Measurements from ENCODE around the gene PDE10A. TPM values are rescaled to one million over a fixed set of nuclear protein-coding genes. Genes with fewer than 3 reads are reported as not detected.

Gene PDE10A
- total and polyA plus RNA-seq, 2 of the 13 experiments (the other 11 are each of a cell fraction or from before 2014, with no cell fraction given) = not detected

GRCh38 chr6:165618241-165618640, 44.8 kb downstream of the PDE10A start (continued):
- TF ChIP-seq ZGPAT (CRISPR knock-in tag; IDR thresholded peaks at IDR 0.05) (no peak), ZNF329 (CRISPR knock-in tag; IDR thresholded peaks at IDR 0.05; ENCODE audit: low read depth) (no peak), ZNF782 (CRISPR knock-in tag; IDR thresholded peaks at IDR 0.05; ENCODE audit: borderline replicate concordance) (no peak), ZNF670 (CRISPR knock-in tag; IDR thresholded peaks at IDR 0.05; ENCODE audit: borderline replicate concordance) (no peak), MED13 (CRISPR knock-in tag; IDR thresholded peaks at IDR 0.05) (no peak), SNAI1 (CRISPR knock-in tag; IDR thresholded peaks at IDR 0.05; ENCODE audit: borderline replicate concordance) (no peak), ZNF883 (CRISPR knock-in tag; IDR thresholded peaks at IDR 0.05; ENCODE audit: not compliant biosample characterization) (no peak), NFKB2 (CRISPR knock-in tag; IDR thresholded peaks at IDR 0.05; ENCODE audit: borderline replicate concordance) (no peak), HNRNPLL (IDR thresholded peaks at IDR 0.05; ENCODE audit: low read depth, low read length, poor library complexity, severe bottlenecking) (no peak), KLF15 (CRISPR knock-in tag; IDR thresholded peaks at IDR 0.05; ENCODE audit: borderline replicate concordance) (no peak), MED1 (CRISPR knock-in tag; IDR thresholded peaks at IDR 0.05) (no peak)

- ChIA-PET CTCF (ENCODE audit: low intra/inter-chr PET ratio, low total read pairs) (no interaction called here), POLR2A (no interaction called here)
- FAIRE-seq (no peak), DNase-seq (ENCODE audit: low spot score) (no peak), ATAC-seq (no peak)
- no peak overlapping the region for H3K27ac ChIP-seq (ENCODE audit: extremely low read length, insufficient read depth, low read length)
- no peak overlapping the region for H2AFZ ChIP-seq (ENCODE audit: low read length)
- H4K20me1 ChIP-seq (ENCODE audit: insufficient read depth, low read length) = no peaks in the 10 kb centered on the region
- H3K9ac ChIP-seq (ENCODE audit: insufficient read depth, low read depth, low read length) = no peak overlapping the region
- no peaks in the 10 kb centered on the region; a peak in 1 of 5 replicates for H3K27me3 ChIP-seq (ENCODE audit: control insufficient read depth in 1 of 2, insufficient read depth in 2 of 2, low read length in 2 of 2)
- H3K4me3 ChIP-seq (replicated peaks in 1 of 3; ENCODE audit: insufficient read depth in 1 of 3, low read depth in 2 of 3, low read length in 3 of 3) = no peak overlapping the region
- in situ Hi-C loops (cut with HindIII; ENCODE audit: extremely low pct_ligation_motif_present, low pct_unique_long_range_greater_than_20kb) (no loop called here), intact Hi-C loops (cut with micrococcal nuclease; ENCODE audit: unreplicated experiment) (no loop called here)
- peaks cover 9% of the 10 kb centered on the region for H3K9me3 ChIP-seq (ENCODE audit: low read length)
- no peak overlapping the region for H3K4me2 ChIP-seq (ENCODE audit: low read depth, low read length)
- BruUV-seq (replicated peaks) = no TSS peak
- under 1% methylated on average over 7 of the region's 7 CpGs for WGBS (ENCODE audit: low lambda C conversion rate)
- H3K79me2 ChIP-seq (ENCODE audit: insufficient read depth, low read length) = no peaks in the 10 kb centered on the region
- no peaks in the 10 kb centered on the region for H3K4me1 ChIP-seq (ENCODE audit: insufficient read depth, low read length)
- no peaks in the 10 kb centered on the region for H3K36me3 ChIP-seq (replicated peaks in 1 of 2; ENCODE audit: control insufficient read depth in 1 of 2, insufficient read depth in 2 of 2, low read length in 2 of 2)
- no peak for TF ChIP-seq GLI4 (CRISPR knock-in tag; IDR thresholded peaks at IDR 0.05; ENCODE audit: borderline replicate concordance)
- TF ChIP-seq ZBED4 (CRISPR knock-in tag; IDR thresholded peaks at IDR 0.05; ENCODE audit: borderline replicate concordance) = no peak
- TF ChIP-seq ZNF687 (CRISPR knock-in tag; IDR thresholded peaks at IDR 0.05) = no peak
- TF ChIP-seq ZNF567 (CRISPR knock-in tag; IDR thresholded peaks at IDR 0.05; ENCODE audit: borderline replicate concordance) = no peak
Observed at GRCh38 chr6:165617528-165617927, 45.5 kb downstream of the PDE10A start.

All from HepG2 (cell line).